ENCODE results near the gene TRPC4AP. TPM values are rescaled to one million over a fixed set of nuclear protein-coding genes. Genes with fewer than 3 reads are reported as not detected.
A peak's percentile ranks its signal among the peaks of the same experiment; 100 is the strongest.

TRPC4AP gene
- total RNA-seq, 2 donors from 2014 or later: 84.2 to 103 TPM

DNA sequence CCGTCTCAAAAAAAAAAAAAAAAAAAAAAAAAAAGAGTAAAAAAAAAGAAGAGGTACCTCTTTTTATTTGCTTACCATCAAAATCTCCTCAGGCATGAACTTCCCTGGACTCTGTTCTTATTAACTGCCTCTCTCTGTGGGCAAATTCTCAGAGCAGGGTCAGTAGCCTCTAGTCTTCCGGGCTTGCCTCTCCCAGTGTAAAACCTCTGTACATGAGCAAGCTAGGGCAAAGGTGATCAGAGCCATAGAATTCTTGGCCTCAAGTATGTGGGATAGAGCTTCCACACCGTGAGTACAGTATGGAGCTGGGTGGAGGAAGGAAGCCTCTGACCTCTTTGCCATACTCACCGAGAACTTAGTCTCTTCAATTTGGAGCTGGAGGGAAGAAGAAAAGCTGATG, 58.5 kb downstream of the TRPC4AP start:
- no peak overlapping the region for H3K4me3 ChIP-seq (ENCODE audit: low read length)
- H3K4me1 ChIP-seq (ENCODE audit: control insufficient read depth, insufficient read depth, low read length): no peaks in the 10 kb centered on the region
- Mint-ChIP-seq H3K36me3 (ENCODE audit: low read depth) (peaks cover 64% of the 10 kb centered on the region), H3K4me1 (peaks cover 1% of the 10 kb centered on the region), H3K4me3 (no peak overlapping the region), H3K9me3 (no peaks in the 10 kb centered on the region), H3K27me3 (ENCODE audit: insufficient read depth) (no peaks in the 10 kb centered on the region), H3K27ac (peak overlapping the region; percentile 5)
- H3K27me3 ChIP-seq (ENCODE audit: control insufficient read depth, insufficient read depth, low read length, poor library complexity, severe bottlenecking): no peaks in the 10 kb centered on the region
- no peaks in the 10 kb centered on the region for H3K9me3 ChIP-seq (ENCODE audit: control insufficient read depth, low read length)
- H3K36me3 ChIP-seq (ENCODE audit: control insufficient read depth, insufficient read depth, low read length): peaks cover 74% of the 10 kb centered on the region
- no peak overlapping the region for H3K27ac ChIP-seq (ENCODE audit: low read depth, low read length)
- no peak for DNase-seq
- TF ChIP-seq, protein P1, sequence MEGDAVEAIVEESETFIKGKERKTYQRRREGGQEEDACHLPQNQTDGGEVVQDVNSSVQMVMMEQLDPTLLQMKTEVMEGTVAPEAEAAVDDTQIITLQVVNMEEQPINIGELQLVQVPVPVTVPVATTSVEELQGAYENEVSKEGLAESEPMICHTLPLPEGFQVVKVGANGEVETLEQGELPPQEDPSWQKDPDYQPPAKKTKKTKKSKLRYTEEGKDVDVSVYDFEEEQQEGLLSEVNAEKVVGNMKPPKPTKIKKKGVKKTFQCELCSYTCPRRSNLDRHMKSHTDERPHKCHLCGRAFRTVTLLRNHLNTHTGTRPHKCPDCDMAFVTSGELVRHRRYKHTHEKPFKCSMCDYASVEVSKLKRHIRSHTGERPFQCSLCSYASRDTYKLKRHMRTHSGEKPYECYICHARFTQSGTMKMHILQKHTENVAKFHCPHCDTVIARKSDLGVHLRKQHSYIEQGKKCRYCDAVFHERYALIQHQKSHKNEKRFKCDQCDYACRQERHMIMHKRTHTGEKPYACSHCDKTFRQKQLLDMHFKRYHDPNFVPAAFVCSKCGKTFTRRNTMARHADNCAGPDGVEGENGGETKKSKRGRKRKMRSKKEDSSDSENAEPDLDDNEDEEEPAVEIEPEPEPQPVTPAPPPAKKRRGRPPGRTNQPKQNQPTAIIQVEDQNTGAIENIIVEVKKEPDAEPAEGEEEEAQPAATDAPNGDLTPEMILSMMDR (conservative IDR thresholded peaks at IDR 0.05): no peak
- H3K9ac ChIP-seq (ENCODE audit: extremely low read depth, low read length, poor library complexity, severe bottlenecking): no peak overlapping the region
- 95 to 100% methylated on average over 3 of the region's 4 CpGs for whole genome bisulfite sequencing, 2 experiments (ENCODE audit: insufficient coverage in 1 of 2, insufficient read length in 1 of 2)

DNA sequence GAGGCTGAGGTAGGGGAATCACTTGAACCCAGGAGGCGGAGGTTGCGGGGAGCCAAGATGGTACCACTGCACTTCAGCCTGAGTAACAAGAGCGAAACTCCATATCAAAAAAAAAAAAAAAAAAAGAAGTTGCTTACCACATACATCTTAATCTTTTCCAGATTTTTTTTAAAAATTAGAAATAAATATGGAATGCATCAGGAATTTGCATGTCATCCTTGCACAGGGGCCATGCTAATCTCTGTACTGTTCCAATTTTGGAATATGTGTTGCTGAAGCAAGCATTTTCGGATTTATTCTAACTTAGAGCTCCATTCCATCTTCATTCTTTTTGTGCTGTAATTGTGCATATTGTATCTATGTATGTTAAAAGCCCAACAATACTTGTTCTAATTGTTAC, 62.5 kb downstream of the TRPC4AP start:
- WGBS, 2 experiments (ENCODE audit: insufficient coverage in 1 of 2, insufficient read length in 1 of 2): 94% methylated on average over 3 of the region's 4 CpGs; no CpG with 5 or more reads in 1 of the 2 experiments
- H3K9me3 ChIP-seq (ENCODE audit: control insufficient read depth, low read length): no peaks in the 10 kb centered on the region
- no peaks in the 10 kb centered on the region for H3K27me3 ChIP-seq (ENCODE audit: control insufficient read depth, insufficient read depth, low read length, poor library complexity, severe bottlenecking)
- peaks cover 75% of the 10 kb centered on the region for H3K36me3 Mint-ChIP-seq (ENCODE audit: low read depth)
- H3K4me3 Mint-ChIP-seq: no peak overlapping the region
- H3K36me3 ChIP-seq (ENCODE audit: control insufficient read depth, insufficient read depth, low read length): peaks cover 82% of the 10 kb centered on the region
- no peak for DNase-seq
- H3K9ac ChIP-seq (ENCODE audit: extremely low read depth, low read length, poor library complexity, severe bottlenecking): no peak overlapping the region
- H3K4me1 ChIP-seq (ENCODE audit: control insufficient read depth, insufficient read depth, low read length): no peaks in the 10 kb centered on the region
- H3K9me3 Mint-ChIP-seq: no peaks in the 10 kb centered on the region
- no peak overlapping the region for H3K4me3 ChIP-seq (ENCODE audit: low read length)
- H3K27ac ChIP-seq (ENCODE audit: low read depth, low read length): no peak overlapping the region
- TF ChIP-seq, protein P1 (conservative IDR thresholded peaks at IDR 0.05): no peak
- H3K27me3 Mint-ChIP-seq (ENCODE audit: insufficient read depth): no peaks in the 10 kb centered on the region
- H3K27ac Mint-ChIP-seq: no peak overlapping the region
- H3K4me1 Mint-ChIP-seq: no peaks in the 10 kb centered on the region

DNA sequence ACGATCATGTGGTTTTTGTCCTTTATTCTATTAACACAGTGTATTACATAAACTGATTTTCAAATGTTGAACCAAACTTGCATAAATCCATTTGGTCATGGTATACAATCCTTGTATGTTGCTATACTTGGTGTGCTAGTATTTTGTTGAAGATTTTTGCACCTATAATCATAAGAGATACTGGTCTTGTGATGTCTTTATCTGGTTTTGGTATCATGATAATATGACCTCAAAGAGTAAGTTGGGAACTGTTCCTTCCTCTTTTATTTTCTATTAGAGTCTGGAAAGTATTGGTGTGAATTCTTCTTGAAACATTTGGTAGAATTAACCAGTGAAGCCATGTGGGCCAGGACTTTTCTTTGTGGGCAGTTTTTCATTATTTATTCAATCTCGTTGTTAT, 65.3 kb downstream of the TRPC4AP start:
- Mint-ChIP-seq H3K27me3 (ENCODE audit: insufficient read depth) (no peaks in the 10 kb centered on the region), H3K4me1 (no peaks in the 10 kb centered on the region), H3K36me3 (ENCODE audit: low read depth) (peaks cover 62% of the 10 kb centered on the region), H3K9me3 (no peaks in the 10 kb centered on the region), H3K27ac (no peak overlapping the region), H3K4me3 (no peak overlapping the region)
- no peak for DNase-seq
- TF ChIP-seq, protein P1 (conservative IDR thresholded peaks at IDR 0.05): no peak
- H3K9me3 ChIP-seq (ENCODE audit: control insufficient read depth, low read length): no peaks in the 10 kb centered on the region
- no peaks in the 10 kb centered on the region for H3K27me3 ChIP-seq (ENCODE audit: control insufficient read depth, insufficient read depth, low read length, poor library complexity, severe bottlenecking)
- H3K9ac ChIP-seq (ENCODE audit: extremely low read depth, low read length, poor library complexity, severe bottlenecking): no peak overlapping the region
- peaks cover 89% of the 10 kb centered on the region for H3K36me3 ChIP-seq (ENCODE audit: control insufficient read depth, insufficient read depth, low read length)
- H3K4me3 ChIP-seq (ENCODE audit: low read length): no peak overlapping the region
- H3K4me1 ChIP-seq (ENCODE audit: control insufficient read depth, insufficient read depth, low read length): no peaks in the 10 kb centered on the region
- 94 to 100% methylated on average over 1 to 2 of the region's 2 CpGs for WGBS, 2 experiments (ENCODE audit: insufficient coverage in 1 of 2, insufficient read length in 1 of 2)
- no peak overlapping the region for H3K27ac ChIP-seq (ENCODE audit: low read depth, low read length)
